ENCODE data around the gene CCDC47.

The CCDC47 gene

DNA sequence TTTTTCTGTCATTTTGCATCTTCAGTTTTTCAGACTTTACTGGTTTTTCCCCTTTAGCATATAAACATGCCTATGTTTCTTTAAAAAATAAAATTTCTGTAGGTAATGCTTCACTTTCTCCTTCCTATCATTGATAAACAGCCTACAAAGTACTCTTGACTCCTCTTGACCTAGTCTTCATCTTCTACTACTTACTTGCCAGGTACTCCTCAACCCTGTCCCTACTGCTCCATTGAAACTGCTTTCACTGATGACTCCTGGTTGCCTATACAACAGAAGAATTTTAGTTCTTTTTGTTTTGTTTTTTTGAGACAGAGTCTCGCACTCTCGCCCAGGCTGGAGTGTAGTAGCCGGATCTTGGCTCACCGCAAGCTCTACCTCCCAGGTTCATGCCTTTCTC lies 7.5 kb upstream of the CCDC47 start:
- ATAC-seq: no peak
- TF ChIP-seq ZNF70 (CRISPR knock-in tag; IDR thresholded peaks at IDR 0.05): no peak
- TF ChIP-seq, protein P1, sequence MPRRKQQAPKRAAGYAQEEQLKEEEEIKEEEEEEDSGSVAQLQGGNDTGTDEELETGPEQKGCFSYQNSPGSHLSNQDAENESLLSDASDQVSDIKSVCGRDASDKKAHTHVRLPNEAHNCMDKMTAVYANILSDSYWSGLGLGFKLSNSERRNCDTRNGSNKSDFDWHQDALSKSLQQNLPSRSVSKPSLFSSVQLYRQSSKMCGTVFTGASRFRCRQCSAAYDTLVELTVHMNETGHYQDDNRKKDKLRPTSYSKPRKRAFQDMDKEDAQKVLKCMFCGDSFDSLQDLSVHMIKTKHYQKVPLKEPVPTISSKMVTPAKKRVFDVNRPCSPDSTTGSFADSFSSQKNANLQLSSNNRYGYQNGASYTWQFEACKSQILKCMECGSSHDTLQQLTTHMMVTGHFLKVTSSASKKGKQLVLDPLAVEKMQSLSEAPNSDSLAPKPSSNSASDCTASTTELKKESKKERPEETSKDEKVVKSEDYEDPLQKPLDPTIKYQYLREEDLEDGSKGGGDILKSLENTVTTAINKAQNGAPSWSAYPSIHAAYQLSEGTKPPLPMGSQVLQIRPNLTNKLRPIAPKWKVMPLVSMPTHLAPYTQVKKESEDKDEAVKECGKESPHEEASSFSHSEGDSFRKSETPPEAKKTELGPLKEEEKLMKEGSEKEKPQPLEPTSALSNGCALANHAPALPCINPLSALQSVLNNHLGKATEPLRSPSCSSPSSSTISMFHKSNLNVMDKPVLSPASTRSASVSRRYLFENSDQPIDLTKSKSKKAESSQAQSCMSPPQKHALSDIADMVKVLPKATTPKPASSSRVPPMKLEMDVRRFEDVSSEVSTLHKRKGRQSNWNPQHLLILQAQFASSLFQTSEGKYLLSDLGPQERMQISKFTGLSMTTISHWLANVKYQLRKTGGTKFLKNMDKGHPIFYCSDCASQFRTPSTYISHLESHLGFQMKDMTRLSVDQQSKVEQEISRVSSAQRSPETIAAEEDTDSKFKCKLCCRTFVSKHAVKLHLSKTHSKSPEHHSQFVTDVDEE (CRISPR knock-in tag; IDR thresholded peaks at IDR 0.05): no peak
- TF ChIP-seq ZFP30 (CRISPR knock-in tag; IDR thresholded peaks at IDR 0.05): no peak
- no peak for TF ChIP-seq ZC3H10 (CRISPR knock-in tag; IDR thresholded peaks at IDR 0.05)
- TF ChIP-seq CSDC2 (CRISPR knock-in tag; IDR thresholded peaks at IDR 0.05): no peak
- no peak for TF ChIP-seq TCF4 (CRISPR knock-in tag; IDR thresholded peaks at IDR 0.05; ENCODE audit: borderline replicate concordance)
- TF ChIP-seq RARB (CRISPR knock-in tag; IDR thresholded peaks at IDR 0.05): no peak
- no peak for TF ChIP-seq ZNF565 (CRISPR knock-in tag; conservative IDR thresholded peaks at IDR 0.05; ENCODE audit: low read depth)
- TF ChIP-seq GLIS3 (CRISPR knock-in tag; IDR thresholded peaks at IDR 0.05): no peak
- TF ChIP-seq TOX (CRISPR knock-in tag; IDR thresholded peaks at IDR 0.05; ENCODE audit: borderline replicate concordance): no peak
- TF ChIP-seq ZNF8 (CRISPR knock-in tag; IDR thresholded peaks at IDR 0.05): no peak
- TF ChIP-seq ZFP3 (CRISPR knock-in tag; IDR thresholded peaks at IDR 0.05): no peak
- TF ChIP-seq, protein P2, sequence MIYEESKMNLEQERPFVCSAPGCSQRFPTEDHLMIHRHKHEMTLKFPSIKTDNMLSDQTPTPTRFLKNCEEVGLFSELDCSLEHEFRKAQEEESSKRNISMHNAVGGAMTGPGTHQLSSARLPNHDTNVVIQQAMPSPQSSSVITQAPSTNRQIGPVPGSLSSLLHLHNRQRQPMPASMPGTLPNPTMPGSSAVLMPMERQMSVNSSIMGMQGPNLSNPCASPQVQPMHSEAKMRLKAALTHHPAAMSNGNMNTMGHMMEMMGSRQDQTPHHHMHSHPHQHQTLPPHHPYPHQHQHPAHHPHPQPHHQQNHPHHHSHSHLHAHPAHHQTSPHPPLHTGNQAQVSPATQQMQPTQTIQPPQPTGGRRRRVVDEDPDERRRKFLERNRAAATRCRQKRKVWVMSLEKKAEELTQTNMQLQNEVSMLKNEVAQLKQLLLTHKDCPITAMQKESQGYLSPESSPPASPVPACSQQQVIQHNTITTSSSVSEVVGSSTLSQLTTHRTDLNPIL (CRISPR knock-in tag; IDR thresholded peaks at IDR 0.05; ENCODE audit: low read depth): no peak
- TF ChIP-seq PPARA (CRISPR knock-in tag; IDR thresholded peaks at IDR 0.05; ENCODE audit: borderline replicate concordance): no peak
- TF ChIP-seq OSR1 (CRISPR knock-in tag; IDR thresholded peaks at IDR 0.05): no peak
- TF ChIP-seq ISL1 (CRISPR knock-in tag; IDR thresholded peaks at IDR 0.05): no peak
- no peak for TF ChIP-seq ARNTL (CRISPR knock-in tag; IDR thresholded peaks at IDR 0.05; ENCODE audit: borderline replicate concordance, low read depth)
- TF ChIP-seq, protein P3, sequence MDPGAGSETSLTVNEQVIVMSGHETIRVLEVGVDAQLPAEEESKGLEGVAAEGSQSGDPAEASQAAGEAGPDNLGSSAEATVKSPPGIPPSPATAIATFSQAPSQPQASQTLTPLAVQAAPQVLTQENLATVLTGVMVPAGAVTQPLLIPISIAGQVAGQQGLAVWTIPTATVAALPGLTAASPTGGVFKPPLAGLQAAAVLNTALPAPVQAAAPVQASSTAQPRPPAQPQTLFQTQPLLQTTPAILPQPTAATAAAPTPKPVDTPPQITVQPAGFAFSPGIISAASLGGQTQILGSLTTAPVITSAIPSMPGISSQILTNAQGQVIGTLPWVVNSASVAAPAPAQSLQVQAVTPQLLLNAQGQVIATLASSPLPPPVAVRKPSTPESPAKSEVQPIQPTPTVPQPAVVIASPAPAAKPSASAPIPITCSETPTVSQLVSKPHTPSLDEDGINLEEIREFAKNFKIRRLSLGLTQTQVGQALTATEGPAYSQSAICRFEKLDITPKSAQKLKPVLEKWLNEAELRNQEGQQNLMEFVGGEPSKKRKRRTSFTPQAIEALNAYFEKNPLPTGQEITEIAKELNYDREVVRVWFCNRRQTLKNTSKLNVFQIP (CRISPR knock-in tag; IDR thresholded peaks at IDR 0.05; ENCODE audit: borderline replicate concordance, low read depth): no peak
- TF ChIP-seq, protein P4, sequence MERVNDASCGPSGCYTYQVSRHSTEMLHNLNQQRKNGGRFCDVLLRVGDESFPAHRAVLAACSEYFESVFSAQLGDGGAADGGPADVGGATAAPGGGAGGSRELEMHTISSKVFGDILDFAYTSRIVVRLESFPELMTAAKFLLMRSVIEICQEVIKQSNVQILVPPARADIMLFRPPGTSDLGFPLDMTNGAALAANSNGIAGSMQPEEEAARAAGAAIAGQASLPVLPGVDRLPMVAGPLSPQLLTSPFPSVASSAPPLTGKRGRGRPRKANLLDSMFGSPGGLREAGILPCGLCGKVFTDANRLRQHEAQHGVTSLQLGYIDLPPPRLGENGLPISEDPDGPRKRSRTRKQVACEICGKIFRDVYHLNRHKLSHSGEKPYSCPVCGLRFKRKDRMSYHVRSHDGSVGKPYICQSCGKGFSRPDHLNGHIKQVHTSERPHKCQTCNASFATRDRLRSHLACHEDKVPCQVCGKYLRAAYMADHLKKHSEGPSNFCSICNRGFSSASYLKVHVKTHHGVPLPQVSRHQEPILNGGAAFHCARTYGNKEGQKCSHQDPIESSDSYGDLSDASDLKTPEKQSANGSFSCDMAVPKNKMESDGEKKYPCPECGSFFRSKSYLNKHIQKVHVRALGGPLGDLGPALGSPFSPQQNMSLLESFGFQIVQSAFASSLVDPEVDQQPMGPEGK (CRISPR knock-in tag; IDR thresholded peaks at IDR 0.05; ENCODE audit: borderline replicate concordance): no peak

DNA sequence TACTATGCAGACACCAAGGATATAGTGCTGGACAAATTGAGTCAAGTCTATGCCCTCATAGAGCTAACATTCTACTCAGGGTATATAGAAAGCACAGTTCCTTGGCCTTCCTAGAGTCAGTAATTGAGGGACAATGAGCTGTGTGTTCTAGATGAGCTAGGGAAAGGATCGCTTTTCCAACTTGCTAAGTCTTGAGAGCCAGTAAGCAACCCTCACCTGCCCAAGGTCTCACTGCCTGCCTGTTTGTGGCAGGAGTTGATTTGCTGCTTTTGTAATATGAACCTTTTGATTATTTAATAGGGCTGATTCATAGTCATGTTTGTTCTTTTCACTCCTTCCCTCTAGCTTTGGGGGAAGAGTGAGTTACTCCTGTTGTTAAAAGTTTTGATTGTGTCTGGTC lies 7.1 kb upstream of the CCDC47 start:
- TF ChIP-seq ARNTL (CRISPR knock-in tag; IDR thresholded peaks at IDR 0.05; ENCODE audit: borderline replicate concordance, low read depth) (no peak), ESRRG (CRISPR knock-in tag; IDR thresholded peaks at IDR 0.05) (no peak), BACH2 (CRISPR knock-in tag; IDR thresholded peaks at IDR 0.05; ENCODE audit: borderline replicate concordance) (no peak), PPARA (CRISPR knock-in tag; IDR thresholded peaks at IDR 0.05; ENCODE audit: borderline replicate concordance) (no peak), SNAI2 (CRISPR knock-in tag; IDR thresholded peaks at IDR 0.05) (no peak)
- peak; percentile 42 for ATAC-seq

DNA sequence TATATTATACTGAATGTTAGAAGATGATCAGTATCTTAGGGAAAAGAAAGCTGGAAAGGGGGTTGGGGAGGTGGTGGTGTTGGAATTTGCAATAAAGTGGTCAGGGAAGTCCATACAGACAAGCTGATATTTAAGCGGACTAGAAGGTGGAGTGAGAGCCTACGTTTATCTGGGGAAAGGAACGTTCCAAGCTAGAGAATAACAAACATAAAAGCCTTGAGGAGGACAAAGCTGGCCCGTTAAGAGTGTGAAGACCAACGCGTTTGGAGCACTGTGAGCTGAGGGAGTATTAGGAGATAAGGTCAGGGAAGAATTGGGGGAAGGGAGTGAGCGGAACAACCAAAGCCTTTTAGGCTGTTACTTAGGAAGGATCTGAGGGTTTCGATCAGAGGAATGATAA lies 2.0 kb upstream of the CCDC47 start:
- ATAC-seq: no peak
- TF ChIP-seq BACH2 (CRISPR knock-in tag; IDR thresholded peaks at IDR 0.05; ENCODE audit: borderline replicate concordance) (no peak), ARNTL (CRISPR knock-in tag; IDR thresholded peaks at IDR 0.05; ENCODE audit: borderline replicate concordance, low read depth) (no peak)

DNA sequence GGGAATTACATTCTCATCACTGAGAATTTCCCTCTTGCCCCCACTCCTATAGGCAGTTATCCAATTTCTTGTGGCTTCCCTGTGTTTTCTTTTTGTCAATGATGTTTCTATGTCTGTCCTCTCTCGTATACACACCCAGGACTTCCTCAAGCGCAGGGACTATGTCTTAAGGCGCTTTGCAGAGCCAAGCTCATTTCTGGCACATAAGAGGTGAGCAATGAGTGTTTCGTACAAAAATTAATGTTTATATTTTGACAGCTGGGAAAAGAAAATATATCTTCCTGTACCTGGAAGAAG lies 1.5 kb upstream of the CCDC47 start:
- no peak for ATAC-seq
- no peak for TF ChIP-seq GLIS3 (CRISPR knock-in tag; IDR thresholded peaks at IDR 0.05)
- no peak for TF ChIP-seq BACH2 (CRISPR knock-in tag; IDR thresholded peaks at IDR 0.05; ENCODE audit: borderline replicate concordance)
- no peak for TF ChIP-seq ZFP30 (CRISPR knock-in tag; IDR thresholded peaks at IDR 0.05)
- no peak for TF ChIP-seq ZNF70 (CRISPR knock-in tag; IDR thresholded peaks at IDR 0.05)
- TF ChIP-seq OSR1 (CRISPR knock-in tag; IDR thresholded peaks at IDR 0.05): no peak
- no peak for TF ChIP-seq ZC3H10 (CRISPR knock-in tag; IDR thresholded peaks at IDR 0.05)
- no peak for TF ChIP-seq RARB (CRISPR knock-in tag; IDR thresholded peaks at IDR 0.05)
- TF ChIP-seq, protein P4 (CRISPR knock-in tag; IDR thresholded peaks at IDR 0.05; ENCODE audit: borderline replicate concordance): no peak
- TF ChIP-seq ZNF565 (CRISPR knock-in tag; conservative IDR thresholded peaks at IDR 0.05; ENCODE audit: low read depth): no peak
- no peak for TF ChIP-seq TCF4 (CRISPR knock-in tag; IDR thresholded peaks at IDR 0.05; ENCODE audit: borderline replicate concordance)
- TF ChIP-seq, protein P1 (CRISPR knock-in tag; IDR thresholded peaks at IDR 0.05): no peak
- TF ChIP-seq, protein P2 (CRISPR knock-in tag; IDR thresholded peaks at IDR 0.05; ENCODE audit: low read depth): no peak
- TF ChIP-seq TOX (CRISPR knock-in tag; IDR thresholded peaks at IDR 0.05; ENCODE audit: borderline replicate concordance): no peak
